PC-3 (cell line): ENCODE measurements around the gene SCAMP4.

Source experiments
- CTCF ChIP-seq: fragments of 300-600 bp; sonication (generic); conservative IDR thresholded peaks from 2 replicates; pipeline ENCODE4 v1.5.1; 2017; ENCODE audit warnings: antibody characterized with exemption, low read depth, mild to moderate bottlenecking, low read length
- EZH2 ChIP-seq: fragments of 300-600 bp; sonication (generic); IDR thresholded peaks from one replicate; pipeline ENCODE4 v1.6.1; 2017; ENCODE audit warnings: antibody characterized with exemption, mild to moderate bottlenecking, low read length; ENCODE audit not compliant: unreplicated experiment

GRCh38 chr19:1929021-1929742, 24.0 kb downstream of the SCAMP4 start:
- TF ChIP-seq EZH2: no peak
- TF ChIP-seq CTCF: peak; percentile 70
